ACC112 (cell line): ENCODE data around the gene ARMCX2.
"Not testable (repeated sequence)": the region's sequence is repeated elsewhere in the genome, so short reads cannot be mapped to it uniquely, and the experiment has no call there.

Experiments
- H2AFZ ChIP-seq: fragments of 200-600 bp; sonication (generic); one replicate; pipeline ENCODE4 v1.6.0; 2017; ENCODE audit warnings: antibody characterized with exemption, low read length; ENCODE audit not compliant: unreplicated experiment
- H3K27ac ChIP-seq: fragments of 200-600 bp; sonication (generic); 2 replicates; pipeline ENCODE4 v1.5.1; 2014; ENCODE audit warnings: low read depth, mild to moderate bottlenecking, antibody characterized with exemption, low read length, moderate library complexity
- H3K27me3 ChIP-seq: fragments of 200-600 bp; sonication (generic); 2 replicates; pipeline ENCODE4 v1.6.1; 2014; ENCODE audit warnings: mild to moderate bottlenecking, antibody characterized with exemption, low read length, moderate library complexity, mixed read lengths; ENCODE audit not compliant: insufficient read depth
- H3K36me3 ChIP-seq: fragments of 200-600 bp; sonication (generic); 2 replicates; pipeline ENCODE4 v1.6.1; 2016; ENCODE audit warnings: mild to moderate bottlenecking, antibody characterized with exemption, low read length, moderate library complexity, mixed read lengths; ENCODE audit not compliant: insufficient read depth
- H3K4me1 ChIP-seq: fragments of 200-600 bp; sonication (generic); one replicate; pipeline ENCODE4 v1.6.1; 2016; ENCODE audit warnings: low read length, mixed read lengths; ENCODE audit not compliant: insufficient read depth, unreplicated experiment, control insufficient read depth
- H3K4me3 ChIP-seq: fragments of 200-600 bp; sonication (generic); 2 replicates; pipeline ENCODE4 v1.5.1; 2014; ENCODE audit warnings: mild to moderate bottlenecking, low read depth, low read length
- H3K79me2 ChIP-seq: fragments of 200-600 bp; sonication (generic); one replicate; pipeline ENCODE4 v1.6.0; 2016; ENCODE audit warnings: low read length; ENCODE audit not compliant: control insufficient read depth, unreplicated experiment, insufficient read depth

ARMCX2 gene

DNA sequence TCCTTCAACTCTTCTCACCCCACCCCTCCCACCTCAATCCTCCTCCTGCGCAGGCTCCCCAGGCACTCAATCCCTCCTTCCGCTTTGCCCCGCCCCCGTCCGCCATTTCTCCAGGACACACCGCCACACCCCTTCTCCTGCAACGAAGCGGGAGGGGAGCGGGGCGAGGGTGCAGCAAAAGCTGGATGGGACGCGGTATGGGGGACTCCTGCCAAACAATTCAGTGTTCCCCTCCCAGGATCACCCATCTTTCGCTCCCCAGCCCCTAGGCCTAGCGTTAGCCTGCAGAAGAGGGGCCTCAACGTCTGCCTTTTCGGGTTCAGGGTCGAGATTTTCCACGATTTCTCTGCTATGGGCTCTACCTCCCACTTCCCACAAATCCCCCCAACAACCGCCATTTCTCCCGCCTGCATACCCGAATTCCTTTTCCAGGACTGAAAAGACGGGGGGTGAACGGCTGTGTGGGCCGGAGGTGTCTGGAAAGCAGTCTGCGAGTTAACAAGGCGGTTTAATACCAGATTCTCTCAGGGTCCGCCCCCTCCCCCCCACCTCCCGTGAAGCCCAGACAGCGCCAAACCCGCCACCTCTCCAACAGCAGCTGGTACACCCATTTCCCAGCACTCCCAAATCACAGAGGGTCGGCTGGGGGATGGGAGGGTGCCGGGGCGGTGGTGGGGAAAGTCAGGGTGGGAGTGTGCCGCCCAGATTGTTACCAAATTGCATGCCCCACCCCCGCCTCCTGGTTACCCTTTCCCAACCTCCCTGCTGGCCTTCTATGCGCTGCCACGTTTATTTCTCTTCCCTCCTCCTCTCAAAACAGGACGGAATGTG is 774 bp downstream of the ARMCX2 start:
- Histone ChIP-seq H3K27me3 (no peaks in the 10 kb centered on the region), H3K36me3 (no peaks in the 10 kb centered on the region), H2AFZ (peak overlapping the region; percentile 85), H3K27ac (no peak overlapping the region), H3K4me3 (peak overlapping the region; percentile 93), H3K4me1 (peaks cover 4% of the 10 kb centered on the region), H3K79me2 (peaks cover 13% of the 10 kb centered on the region)

DNA sequence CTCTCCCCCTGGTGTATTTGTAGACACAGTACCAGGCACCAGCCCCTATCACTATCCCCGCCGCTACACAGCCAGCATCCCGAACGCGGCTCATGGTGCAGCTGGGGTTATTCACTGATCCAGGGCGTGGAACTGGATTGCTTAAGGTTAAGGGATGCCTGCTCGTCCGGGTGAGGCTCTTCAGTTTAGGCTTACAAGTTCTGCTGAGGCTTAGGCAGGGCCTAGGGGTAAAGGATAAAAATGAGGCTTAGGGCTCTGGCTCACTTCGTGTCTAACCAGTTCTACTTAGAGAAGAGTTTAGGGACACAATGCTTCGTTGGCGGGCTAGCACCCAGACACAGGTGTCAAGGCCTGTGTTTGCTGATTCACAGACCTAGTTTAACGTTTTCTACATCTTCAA is 2.2 kb downstream of the ARMCX2 start:
- Histone ChIP-seq H3K36me3 (no peaks in the 10 kb centered on the region), H3K79me2 (peaks cover 13% of the 10 kb centered on the region), H3K27ac (no peak overlapping the region), H3K4me3 (no peak overlapping the region), H2AFZ (no peak overlapping the region), H3K4me1 (peaks cover 4% of the 10 kb centered on the region), H3K27me3 (no peaks in the 10 kb centered on the region)

DNA sequence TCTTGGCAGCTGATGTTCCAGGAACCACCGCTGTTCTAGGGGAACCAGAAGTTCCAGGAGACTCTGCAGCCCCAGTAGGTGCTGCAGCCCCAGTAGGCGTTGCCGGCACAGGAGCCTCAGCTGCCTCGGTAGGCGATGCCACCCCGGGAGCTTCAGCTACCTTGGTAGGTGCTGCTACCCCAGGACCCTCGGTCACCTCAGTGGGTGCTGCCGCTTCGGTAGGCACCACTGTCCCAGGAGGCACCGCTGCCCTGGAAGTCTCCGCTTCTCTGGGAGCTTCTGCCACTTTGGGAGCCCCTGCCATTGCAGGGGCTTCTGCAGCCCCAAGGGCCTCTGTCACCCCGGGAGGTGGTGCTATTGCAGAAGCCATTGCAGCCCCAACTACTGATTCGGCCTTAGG is 2.8 kb downstream of the ARMCX2 start:
- H3K27me3 ChIP-seq = no peaks in the 10 kb centered on the region
- H3K27ac ChIP-seq = no peak overlapping the region
- peaks cover 4% of the 10 kb centered on the region for H3K4me1 ChIP-seq
- no peaks in the 10 kb centered on the region for H3K36me3 ChIP-seq
- H3K79me2 ChIP-seq = peaks cover 13% of the 10 kb centered on the region
- H2AFZ ChIP-seq = no peak overlapping the region
- H3K4me3 ChIP-seq = no peak overlapping the region

DNA sequence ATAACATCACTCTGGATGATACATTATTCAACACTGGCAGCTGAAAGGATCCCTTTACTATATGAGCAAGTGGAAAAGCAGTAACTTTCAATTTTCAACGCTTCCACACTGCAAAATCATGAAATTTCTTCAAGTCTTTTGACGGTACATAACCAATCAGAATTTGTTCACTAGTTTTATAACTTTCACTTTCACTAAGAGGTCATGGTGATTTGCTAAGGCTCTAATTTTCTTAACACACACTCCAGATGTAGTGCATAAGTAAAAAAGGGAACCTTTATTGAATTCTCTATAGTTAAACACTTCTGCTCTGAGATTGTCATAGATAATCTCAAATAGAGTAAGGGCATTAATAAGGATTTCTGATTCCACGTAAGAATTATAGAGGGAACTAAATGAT is 4.1 kb downstream of the ARMCX2 start:
- Histone ChIP-seq H2AFZ (no peak overlapping the region), H3K27ac (no peak overlapping the region), H3K4me3 (no peak overlapping the region), H3K79me2 (peaks cover 13% of the 10 kb centered on the region), H3K4me1 (peaks cover 4% of the 10 kb centered on the region), H3K27me3 (no peaks in the 10 kb centered on the region), H3K36me3 (no peaks in the 10 kb centered on the region)

DNA sequence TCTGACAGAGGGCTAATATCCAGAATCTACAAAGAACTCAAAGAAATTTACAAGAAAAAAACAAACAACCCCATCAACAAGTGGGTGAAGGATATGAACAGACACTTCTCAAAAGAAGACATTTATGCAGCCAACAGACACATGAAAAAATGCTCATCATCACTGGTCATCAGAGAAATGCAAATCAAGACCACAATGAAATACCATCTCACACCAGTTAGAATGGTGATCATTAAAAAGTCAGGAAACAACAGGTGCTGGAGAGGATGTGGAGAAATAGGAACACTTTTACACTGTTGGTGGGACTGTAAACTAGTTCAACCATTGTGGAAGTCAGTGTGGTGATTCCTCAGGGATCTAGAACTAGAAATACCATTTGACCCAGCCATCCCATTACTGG is 11.9 kb downstream of the ARMCX2 start:
- not testable (repeated sequence) for H3K36me3 ChIP-seq, H2AFZ ChIP-seq, H3K27me3 ChIP-seq, H3K79me2 ChIP-seq, H3K27ac ChIP-seq, H3K4me3 ChIP-seq, H3K4me1 ChIP-seq

DNA sequence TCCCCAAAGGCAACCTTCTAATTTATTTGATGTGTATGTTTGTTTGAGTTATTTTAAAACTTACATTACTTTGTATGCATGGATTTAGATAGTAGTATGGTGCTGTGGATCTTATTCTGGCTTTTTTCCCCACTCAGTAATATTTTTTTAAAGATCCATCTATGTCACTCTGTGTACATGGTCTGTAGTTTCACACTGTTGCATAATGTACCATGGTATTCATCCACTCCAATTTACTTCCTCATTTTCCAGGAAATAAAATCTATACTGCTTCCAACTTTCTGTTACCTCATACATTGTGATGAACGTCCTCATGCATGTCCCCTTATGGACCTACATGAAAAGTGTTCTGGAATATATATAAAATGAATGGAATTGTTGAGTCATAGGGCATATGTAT is 17.6 kb downstream of the ARMCX2 start:
- Histone ChIP-seq H3K27me3 (no peaks in the 10 kb centered on the region), H3K36me3 (no peaks in the 10 kb centered on the region), H2AFZ (no peak overlapping the region), H3K4me3 (no peak overlapping the region), H3K27ac (no peak overlapping the region), H3K4me1 (no peaks in the 10 kb centered on the region), H3K79me2 (no peaks in the 10 kb centered on the region)

DNA sequence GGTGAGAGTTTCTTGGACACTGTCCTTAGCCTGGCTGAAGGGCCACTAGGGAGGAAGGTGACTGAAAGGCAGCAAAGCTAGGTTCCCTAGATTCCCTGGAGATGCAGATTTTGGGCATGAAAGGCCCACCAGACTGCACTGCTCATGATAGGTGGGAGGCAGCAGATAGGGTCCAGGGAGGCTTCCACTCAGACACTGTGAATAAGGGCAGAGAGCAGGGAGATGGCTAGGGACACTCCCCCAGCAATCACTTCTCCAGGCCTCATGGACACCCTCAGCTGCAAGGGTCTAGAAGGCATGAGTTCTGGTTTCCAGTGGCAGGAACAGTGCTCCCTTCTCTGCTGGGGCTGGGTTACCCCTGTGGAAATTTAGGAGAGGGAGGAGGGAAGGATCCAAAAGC is 20.1 kb downstream of the ARMCX2 start:
- Histone ChIP-seq H3K27me3 (no peaks in the 10 kb centered on the region), H3K4me3 (no peak overlapping the region), H3K4me1 (no peaks in the 10 kb centered on the region), H3K36me3 (no peaks in the 10 kb centered on the region), H3K79me2 (no peaks in the 10 kb centered on the region), H2AFZ (no peak overlapping the region), H3K27ac (no peak overlapping the region)

DNA sequence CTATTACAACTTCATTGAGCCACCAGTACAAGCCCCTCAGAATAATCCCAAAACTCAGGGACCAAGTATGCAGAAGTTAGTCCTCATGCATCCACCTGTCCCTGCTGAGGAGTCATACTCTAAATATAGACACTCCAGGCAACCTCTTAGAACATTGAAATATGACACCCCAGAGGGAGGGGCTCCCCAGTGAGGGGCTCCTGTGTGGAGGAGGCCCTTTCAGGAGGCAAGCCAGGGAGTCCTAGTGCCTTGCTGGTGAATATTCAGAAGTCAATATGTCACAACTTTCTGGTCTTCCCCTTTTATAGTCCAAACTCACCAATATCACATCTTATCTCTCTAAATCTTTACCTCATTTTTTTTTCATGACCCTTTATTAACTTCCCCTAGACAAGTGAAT is 40.3 kb downstream of the ARMCX2 start:
- no peak overlapping the region for H3K27ac ChIP-seq
- H3K36me3 ChIP-seq = 0 out of 2 replicates have a peak, but pooled peaks cover 1% of the 10 kb centered on the region
- no peak overlapping the region for H3K4me3 ChIP-seq
- peaks cover 14% of the 10 kb centered on the region for H3K4me1 ChIP-seq
- peaks cover 24% of the 10 kb centered on the region for H3K79me2 ChIP-seq
- no peaks in the 10 kb centered on the region for H3K27me3 ChIP-seq
- H2AFZ ChIP-seq = no peak overlapping the region

DNA sequence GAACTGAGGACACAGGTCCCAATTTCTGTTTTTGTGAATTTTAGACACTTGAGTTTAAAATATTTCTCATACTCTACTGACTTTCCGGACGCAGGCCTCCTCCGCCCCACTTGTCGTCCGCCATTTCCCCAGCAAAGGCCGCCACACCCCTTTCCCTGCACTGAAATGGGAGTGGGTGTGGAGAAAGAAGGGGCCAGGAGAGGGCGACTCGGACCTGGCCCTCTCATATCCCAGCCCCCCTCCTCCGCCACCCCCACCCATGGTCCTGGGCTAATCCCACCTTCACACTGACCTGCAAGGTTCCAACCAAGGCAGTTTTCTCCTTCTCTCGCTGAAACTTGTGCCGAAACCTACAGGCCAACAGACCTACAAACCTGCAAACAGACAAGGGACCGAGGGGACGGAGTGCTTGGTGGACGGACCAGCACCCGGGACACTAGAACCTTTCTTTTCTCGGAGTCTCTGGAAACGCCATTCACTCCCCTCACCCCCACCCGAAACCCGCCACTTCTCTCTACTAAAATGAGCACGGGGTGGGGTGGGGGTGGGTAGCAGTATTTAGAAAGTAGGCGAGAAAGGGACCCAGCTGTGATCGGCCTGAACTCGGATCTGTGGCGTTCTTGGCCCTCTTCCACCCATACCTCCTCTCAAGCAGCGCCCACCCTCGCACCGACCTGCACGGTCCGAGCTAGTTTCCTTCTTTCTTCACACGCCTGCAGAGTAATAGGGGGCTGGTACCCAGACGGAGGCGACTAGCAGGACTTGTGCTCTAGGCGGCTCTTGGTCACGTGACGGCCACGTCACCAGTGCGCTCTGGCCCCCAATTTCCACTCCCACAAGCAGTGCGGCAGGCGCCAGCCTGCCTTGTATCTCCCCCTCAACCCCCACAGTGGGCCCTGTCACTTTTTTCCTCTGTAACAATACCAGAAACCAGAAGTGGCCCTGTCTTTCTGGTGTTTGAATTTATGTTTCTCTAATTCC is 42.1 kb downstream of the ARMCX2 start, which contains the start of gene ARMCX6:
TSS of gene ARMCX6 (minus strand) at position 790 of the 981 bp plus-strand sequence. CDS start 1,380 bp downstream, outside the sequence.
- Histone ChIP-seq H2AFZ (peak within 1 kb of the TSS; percentile 89), H3K27me3 (no peaks in the 10 kb centered on the region), H3K4me1 (peaks cover 13% of the 10 kb centered on the region), H3K4me3 (peak within 1 kb of the TSS; percentile 92), H3K36me3 (no peaks in the 10 kb centered on the region), H3K79me2 (peaks cover 9% of the 10 kb centered on the region), H3K27ac (peak within 1 kb of the TSS; percentile 26; the same call in 1 of the 2 replicates)

DNA sequence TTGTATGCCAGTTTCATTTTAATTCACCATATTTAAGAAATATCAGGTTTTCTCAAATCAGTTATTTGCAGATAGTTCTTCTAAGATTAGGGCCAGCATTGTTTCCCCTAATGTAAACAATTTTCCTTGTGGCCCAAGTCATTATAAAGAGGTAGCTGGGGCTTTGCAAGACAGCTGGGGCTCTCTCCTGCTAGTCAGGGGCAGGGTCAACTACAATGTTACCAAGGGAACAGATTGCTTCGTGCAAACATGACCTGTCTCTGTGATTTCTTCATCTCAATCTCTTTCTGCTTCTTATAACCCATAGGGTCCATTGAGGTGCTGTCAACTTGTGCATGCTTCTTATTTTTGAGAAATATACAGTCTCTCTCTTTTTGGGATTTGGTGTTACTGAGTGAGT is 53.9 kb downstream of the ARMCX2 start:
- Histone ChIP-seq H2AFZ (no peak overlapping the region), H3K27me3 (no peaks in the 10 kb centered on the region), H3K4me1 (no peaks in the 10 kb centered on the region), H3K27ac (no peak overlapping the region), H3K4me3 (no peak overlapping the region), H3K79me2 (no peaks in the 10 kb centered on the region), H3K36me3 (no peaks in the 10 kb centered on the region)
